Measurements from ENCODE around the gene ARHGAP32. TPM values are rescaled to one million over a fixed set of nuclear protein-coding genes. Genes with fewer than 3 reads are reported as not detected.
"Not testable (repeated sequence)": the region's sequence is repeated elsewhere in the genome, so short reads cannot be mapped to it uniquely, and the experiment has no call there.

Gene ARHGAP32
- polyA plus RNA-seq, 3 donors, result 15.4 to 20.5 (median 19.6) TPM

DNA sequence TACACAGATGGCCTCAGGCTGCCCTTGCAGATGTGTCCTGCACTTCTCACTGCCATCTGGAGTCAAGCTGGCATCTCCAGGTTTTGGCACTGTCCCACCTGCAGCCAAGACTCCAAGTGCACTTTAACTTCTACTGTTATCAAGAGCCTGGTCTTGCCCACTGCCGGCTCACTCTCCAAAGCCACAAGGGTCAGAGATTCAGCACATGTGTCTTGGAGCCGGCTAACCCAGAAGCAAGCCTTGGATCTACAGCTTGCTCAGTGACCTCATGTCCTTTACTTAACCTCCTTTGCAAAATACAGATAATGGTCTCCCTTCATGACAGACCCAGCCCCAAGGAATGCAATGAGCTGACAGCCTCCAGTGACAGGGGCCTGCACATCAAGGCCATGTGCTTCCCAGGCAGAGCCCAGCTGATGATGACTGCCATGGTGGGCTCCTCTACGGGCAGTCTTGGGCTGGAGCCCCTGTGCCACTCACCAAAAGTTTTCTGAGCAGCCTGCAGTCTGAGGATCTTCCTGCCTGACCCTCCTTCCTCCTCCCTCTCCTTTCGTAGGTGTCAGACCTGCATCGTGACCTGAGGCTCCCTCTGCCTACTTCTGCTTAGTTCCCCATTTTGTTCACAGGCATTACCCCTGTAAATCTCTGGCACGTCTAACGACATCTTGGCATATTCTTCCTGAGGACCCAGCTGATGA lies 258.5 kb downstream of the ARHGAP32 start:
- DNase-seq, result no peak

DNA sequence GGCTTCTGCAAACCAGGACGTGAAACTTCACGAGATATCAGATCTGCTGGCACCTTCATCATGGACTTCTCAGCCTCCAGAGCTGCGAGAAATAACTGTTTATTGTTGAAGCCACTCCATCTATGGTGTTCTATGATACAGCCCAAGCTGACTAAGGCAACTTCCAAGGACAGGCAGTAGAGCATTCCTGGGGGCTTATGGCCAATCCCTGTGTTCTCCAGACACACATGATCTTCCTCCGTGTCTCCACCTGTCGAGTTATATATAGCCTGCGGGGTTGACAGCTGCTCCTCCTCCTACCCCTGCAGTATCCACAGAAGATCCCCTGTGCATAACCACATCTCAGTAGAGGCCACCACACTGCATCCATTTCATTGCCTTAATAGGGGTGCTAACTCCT lies 260.5 kb downstream of the ARHGAP32 start:
- no peak for DNase-seq

DNA sequence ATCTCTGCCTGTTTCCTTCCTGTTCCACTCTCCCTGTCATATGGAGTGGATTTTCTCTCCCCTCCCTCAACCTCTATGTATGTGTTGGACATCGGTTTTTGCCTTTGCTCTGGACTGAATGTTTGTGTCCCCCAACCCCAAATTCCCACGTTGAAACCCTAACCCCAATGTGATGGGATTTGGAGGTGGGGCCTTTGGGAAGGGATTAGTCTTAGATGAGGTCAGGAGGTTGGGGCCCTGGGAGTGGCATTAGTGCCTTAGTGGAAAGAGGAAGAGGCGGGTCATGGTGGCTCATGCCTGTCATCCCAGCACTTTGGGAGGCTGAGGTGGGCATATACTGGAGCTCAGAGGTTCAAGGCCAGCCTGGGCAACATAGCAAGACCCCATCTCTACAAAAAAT lies 261.1 kb downstream of the ARHGAP32 start:
- no peak for DNase-seq

DNA sequence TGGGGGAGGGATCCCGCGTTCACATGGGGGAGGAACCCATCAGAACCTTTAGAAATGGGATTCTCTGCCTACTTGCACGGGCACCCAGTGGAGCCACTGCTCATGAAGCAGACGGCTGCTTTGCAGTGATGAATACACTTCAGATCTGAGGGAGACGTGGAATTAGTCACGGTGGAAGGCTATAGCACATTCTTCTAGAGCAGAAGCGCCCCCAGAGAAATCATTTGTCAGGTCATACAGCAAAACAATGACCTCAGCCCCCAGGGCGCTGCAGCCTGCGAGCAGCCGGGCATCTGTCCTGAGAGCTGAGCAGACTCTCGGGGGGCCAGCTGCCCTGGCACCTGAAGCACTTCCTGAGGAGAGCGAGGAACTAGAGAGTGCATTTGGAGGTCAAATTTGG lies 262.1 kb downstream of the ARHGAP32 start:
- DNase-seq, result no peak

DNA sequence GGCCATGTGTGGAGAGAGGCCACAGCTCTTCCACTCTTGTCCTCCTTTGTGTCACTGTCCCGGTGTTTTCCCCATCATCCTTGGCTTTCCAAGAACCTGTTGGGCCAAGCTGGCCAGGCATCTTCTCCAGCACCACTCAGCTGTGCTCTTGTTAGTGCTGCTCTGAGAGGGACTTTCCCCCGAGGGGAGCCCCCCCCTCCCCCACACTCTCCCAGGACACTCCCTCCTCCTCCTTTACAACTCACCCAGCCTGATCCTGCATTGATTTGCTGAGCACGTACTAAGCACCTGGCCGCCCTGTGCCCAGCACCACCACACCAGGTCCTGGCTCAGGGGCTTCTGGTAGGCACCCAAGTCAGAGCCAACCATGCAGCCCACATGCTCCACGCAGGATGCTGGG lies 262.7 kb downstream of the ARHGAP32 start:
- no peak for DNase-seq

DNA sequence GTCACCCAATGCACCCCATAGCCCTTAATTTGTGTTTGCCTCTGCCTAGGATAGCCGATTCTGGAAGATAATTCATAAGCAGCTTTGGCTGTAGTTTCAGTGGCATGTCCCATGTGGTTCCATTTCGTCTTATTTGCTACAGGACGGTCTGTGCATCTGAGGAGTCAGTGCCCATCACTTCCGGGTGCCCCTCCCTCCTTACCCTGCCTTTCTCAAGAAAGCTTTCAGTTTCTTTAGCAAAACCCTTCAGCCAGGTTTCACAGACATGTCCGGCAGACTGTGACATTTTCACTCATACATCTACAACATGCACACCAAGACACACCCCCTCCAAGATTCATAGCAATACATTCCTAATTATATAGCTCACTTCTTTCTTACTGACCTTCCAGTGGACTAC lies 263.7 kb downstream of the ARHGAP32 start:
- no peak for DNase-seq

DNA sequence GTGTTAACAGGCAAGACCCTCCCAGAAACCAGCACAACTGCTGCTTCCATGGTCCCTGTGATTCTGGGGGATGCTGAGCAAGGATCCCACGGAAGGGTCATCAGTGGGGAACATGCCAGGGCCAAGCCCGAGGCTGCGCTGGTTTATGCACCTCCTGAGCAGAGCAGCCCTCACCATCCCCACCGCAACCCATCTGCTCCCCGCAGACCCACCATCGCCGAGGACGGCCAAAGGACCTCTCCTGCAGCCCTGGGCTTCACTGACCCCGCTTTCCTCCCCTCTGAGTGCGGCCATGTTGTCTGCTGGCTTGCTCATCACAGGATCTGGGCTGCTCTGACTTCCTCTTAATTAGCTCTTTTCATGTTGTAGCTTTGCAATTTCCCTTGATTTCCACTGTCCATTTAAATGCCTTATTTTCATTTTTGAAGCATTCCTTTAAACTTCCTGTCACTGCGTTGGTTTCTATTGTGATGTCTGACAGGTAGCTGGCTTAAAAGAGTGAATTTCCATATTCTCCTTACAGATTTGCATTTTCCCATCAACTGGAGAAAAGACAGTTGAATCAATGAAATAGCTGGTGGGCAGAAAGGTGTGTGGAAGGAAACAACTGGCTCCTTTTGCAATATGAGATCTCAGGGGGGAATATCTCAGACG lies 264.3 kb downstream of the ARHGAP32 start:
- DNase-seq, result no peak

DNA sequence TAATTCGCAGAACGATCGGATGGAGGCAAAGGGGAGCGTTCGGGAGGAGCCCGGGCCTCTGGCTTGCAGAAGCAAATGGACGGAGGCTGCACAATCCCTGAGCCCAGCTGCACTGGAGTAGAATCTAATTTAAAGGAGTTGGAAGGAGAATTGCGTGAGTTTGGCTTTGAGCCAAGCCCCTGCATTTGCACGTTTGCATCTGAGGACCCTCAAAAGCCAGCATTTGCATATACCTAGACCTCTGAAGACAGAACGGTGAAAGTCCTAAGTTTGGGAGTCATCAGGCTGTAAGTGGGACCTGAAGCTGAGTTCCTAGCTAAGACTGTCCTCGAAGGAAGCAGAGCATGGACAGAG lies 265.0 kb downstream of the ARHGAP32 start:
- DNase-seq, result no peak

DNA sequence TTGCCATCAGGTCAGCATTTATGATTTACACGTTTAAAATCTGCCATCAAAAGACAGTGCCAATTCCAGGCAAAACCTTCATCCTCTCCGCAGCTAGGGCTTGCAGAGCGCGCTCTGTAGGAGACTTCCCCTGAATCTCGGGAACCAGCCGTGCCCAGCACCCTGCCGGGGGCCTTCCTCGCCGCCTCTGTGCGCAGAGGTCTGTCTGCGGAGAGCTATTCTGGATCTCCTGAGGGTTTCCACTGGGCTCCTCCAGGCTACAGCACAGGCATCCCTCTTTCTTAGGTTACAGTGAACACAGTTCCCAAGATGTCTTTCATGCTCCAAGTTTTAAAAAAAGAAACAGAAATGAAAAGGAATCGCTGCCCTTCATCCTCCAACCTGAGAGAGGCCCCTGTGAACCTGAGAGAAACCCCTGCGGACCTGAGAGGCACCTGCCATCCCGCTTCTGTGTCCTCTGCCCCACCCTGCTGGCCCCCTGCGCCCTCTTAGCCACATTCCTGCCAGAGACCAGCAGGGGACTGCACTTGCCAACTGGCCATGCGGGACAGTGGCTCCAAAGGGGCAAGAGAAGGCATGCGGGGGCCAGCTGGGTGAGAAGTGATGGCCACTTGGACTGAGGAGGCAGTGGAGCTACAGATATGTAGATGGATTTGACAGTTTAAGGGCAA lies 265.6 kb downstream of the ARHGAP32 start:
- no peak for DNase-seq

DNA sequence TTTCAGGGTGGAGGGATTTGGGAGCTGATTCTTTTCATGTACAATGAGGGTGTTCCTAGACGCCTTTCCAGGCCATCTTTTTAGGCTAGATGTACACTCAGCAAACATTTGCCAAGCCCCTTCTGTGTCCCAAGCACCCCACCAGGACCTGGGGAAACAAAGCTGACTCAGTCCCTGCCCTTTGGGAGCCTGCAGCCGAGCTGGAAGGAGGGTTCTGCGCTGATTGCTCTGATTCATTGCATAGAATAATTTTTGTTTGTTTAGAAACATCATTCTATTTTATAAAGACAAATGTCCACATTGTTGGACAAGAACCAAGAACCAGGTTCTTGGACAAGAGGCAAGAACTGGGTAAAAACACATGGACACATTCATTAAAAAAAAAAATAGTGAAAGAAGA lies 266.1 kb downstream of the ARHGAP32 start:
- DNase-seq, result no peak

DNA sequence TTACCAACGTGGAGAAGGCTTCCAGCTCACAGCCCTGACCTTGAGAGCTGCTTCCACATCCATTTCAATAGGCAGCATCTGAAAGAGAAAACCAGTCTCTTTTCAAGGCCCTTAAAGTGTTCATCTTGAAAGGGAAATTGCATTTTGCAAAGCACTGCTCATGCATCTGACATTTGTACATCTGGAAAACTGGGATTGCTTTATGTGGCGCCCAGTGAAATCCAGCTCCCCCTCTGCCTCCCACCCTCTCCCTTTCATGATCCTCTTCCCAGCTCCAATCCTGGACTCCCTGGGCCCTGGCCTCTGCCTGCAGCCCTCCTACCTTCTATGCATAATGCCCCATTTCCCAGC lies 266.9 kb downstream of the ARHGAP32 start:
- no peak for DNase-seq

DNA sequence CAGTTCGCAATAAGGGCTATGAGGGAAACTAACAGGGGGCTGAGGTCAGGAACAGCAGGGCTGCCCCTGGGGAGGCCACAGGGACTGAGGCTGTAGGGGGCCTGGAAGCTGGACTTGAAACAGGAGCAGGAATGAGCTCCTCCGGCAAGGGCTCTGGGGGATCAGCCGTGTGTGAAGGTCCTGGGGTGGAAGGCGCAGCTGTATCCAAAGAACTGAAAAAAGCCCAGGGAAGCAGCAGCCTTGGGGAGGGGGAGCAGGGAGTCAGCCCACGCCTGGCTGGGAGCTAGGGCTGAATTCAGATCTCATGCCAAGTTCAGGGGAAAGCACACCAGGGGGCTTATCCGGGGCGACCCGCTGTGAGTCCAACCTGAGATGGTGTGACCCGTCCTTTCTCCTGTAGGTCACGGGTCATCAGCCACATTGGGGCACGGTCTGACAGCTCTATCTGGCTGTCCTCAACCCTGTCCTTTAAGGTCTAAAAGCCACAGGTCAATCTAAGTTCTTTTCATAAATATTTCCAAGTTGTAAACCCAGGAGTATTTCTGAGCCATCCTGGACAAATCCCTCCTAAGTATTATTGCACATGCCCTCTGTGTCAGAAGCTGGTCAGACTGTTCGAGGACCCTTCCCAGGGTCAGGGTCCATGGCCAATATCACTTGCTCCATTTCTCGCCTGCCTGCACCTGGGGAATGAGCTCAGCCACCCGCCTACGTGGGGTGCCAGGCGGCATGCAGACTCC lies 267.4 kb downstream of the ARHGAP32 start:
- no peak for DNase-seq

DNA sequence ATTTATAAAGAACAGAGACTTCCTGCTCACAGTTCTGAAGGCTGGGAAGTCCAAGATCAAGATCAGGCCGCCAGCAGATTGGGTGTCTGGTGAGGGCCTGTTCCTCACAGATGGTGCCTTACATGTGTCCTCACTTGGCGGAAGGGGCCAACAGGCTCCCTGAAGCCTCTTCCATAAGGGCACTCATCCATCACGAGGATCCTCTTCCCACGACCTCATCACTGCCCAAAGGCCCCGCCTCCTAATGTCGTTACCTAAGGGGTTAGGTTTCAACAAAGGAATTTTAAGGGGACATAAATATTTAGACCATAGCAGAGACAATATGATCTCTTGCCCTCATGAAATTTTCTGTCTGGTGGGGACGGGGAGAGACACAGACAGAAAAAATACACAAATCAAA lies 268.0 kb downstream of the ARHGAP32 start:
- DNase-seq, result peak; percentile 49

DNA sequence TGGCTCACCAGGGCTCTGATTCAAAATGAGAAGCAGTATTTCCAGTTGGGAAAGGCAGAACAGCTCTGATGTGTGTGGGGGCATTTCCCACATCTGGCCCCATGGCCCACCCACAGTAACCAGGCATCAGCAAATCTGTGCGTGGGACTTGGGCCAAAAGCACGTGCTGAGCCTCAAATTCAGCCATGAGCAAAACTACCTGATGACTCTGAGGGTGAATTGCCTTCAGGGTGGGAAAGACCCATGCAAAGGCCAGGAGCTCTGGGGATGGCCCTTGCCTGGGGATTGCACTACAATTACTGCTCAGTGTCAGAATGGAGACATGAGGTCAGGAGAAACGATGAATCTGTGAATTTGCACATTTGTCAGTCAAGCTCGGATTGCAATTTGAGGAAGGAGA lies 270.3 kb downstream of the ARHGAP32 start:
- DNase-seq, result no peak

DNA sequence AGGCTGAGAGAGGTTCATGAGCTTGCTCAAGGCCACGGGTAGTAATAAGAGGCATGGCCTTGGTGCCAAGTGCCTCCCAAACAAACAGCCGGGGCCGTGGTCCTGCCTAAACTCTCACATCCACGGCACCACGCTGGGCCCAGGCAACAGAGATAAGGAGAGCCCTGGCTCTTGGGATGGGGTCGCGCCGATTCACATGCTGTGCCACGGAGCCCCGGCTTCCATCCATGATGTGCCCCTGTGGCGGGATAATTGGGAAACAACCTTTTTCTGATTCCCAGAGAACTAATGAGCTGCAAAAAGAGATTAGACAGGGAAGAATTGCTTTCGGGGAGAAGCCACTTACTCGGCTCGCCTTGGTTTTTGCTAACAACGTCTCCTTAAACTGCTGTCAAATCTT lies 271.5 kb downstream of the ARHGAP32 start:
- no peak for DNase-seq

DNA sequence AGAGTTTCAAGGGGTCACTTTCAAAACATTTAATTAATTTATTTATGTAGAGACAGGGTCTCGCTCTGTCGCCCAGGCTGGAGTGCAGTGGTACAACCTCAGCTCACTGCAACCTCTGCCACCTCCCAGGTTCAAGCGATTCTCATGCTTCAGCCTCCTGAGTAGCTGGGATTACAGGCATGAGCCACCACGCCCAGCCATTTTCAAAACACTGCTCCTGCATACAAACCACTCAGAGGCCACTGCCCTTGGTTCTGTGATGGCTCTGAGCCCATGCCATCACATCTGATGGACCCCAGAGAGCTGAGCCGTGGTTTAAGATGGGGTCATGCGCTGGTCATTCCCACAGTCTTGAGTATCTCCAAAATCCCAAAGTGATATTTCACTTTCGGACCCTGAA lies 272.5 kb downstream of the ARHGAP32 start:
- DNase-seq, result not testable (repeated sequence)

DNA sequence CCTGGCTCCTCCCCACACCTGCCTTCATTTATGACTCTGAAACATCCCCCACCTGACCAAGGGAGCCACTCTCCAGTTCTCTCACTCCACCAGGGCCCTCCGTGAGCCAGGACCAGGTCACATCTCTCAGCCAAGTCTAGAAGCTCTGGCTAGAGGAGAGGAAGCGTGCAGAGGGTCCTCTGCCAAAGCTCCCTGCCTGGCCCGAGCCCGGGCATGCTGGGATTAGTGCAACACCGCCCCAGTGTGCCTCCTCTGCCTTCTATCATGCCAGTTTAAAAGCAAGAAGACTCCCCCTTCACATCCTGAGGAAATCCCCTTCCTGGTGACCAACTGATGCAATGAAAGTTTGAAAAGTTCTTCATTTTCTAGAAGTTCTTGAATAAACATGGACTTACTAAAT lies 272.9 kb downstream of the ARHGAP32 start:
- DNase-seq, result no peak

DNA sequence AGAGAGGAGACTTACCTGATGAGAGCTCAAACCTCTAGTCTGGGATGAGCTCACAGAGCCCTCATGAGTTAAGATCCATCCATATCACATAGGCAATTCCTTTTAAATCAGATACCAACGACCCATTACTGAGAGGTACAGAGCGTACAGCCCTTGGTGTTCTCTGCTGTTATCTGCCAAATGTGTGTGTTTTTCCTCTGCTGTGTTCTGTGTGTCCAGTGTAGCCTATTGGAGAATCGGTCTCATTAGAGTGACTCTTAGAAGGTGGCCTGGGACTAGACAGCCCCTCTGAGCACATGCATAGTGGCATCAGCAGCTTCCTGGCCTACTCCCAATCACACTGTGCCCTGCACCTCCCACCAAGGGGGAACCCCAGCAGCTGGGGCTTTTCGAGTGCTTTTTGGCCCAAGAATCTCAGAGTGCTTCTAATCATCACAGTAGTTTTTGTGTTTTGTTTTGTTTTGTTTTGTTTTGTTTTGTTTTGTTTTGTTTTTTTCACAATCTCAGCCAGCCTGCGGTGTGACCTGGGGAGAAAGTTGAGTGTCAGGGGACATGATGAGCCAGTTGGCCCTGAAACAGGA lies 274.9 kb downstream of the ARHGAP32 start:
- no peak for DNase-seq

DNA sequence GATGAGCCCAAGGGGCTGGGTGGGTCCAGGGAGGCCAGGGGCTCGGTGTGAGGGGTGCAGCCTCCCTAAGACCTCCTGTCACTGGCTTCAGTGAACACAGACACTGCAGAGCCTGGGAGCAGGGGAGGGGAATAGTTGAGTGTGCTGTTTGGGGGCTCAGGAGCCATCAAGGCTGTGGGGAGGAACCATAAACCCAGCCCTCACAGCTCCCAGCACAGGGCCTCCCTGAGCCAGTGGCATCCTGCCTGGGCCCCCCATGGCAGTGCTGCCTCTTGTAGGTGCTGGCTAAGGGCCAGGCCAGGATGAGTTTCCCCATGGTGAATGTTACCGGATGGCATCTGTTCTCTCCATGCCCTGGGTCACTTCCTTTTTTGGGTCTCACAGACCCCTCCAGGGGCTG lies 275.4 kb downstream of the ARHGAP32 start:
- DNase-seq, result no peak

DNA sequence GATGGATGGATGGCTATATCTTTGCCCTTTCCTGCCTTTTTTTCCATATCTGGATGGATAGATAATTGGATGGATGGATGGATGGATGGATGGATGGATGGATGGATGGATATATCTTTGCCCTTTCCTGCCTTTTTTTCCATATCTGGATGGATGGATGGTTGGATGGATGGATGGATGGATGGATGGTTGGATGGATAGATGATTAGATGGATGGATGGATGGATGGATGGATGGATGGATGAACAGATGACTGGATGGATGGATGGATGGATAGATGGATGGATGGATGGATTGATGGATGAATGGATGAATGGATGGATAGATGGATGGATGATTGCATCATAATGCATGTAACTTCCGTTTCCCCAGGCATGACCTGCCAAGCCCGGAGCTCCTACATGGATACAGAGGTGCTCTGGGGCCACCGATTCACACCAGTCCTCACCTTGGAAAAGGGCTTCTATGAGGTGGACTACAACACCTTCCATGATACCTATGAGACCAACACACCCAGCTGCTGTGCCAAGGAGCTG lies 276.0 kb downstream of the ARHGAP32 start:
- no peak for DNase-seq

DNA sequence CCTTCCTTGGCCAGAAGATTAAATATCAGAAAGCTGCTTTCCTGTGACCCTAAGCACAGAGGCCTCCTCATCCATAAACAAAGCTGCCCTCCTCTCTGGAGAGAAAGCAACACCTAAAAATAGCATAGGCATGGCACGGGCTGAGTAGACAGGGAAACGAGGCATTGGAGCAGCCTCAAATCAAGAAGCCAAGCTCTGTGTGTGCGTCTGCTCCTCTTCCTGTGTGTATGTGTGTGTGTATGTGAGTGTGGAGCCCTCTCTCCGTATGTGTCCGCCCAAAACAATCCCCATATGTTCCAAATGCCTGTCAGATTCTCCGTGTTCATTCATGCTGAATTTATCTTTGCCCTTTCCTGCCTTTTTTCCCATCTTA lies 277.0 kb downstream of the ARHGAP32 start:
- DNase-seq, result no peak

All from renal pelvis (tissue), 4 donors.